T-helper 17 cell (primary cell): ENCODE data around the gene SCGN. TPM values are rescaled to one million over a fixed set of nuclear protein-coding genes. Genes with fewer than 3 reads are reported as not detected.

ENCODE experiments used
- ATAC-seq: fragments of 150-1000 bp; cut with Tn5 transposase; 2 replicates; pipeline ENCODE4 v1.10.0; 2021; ENCODE audit warnings: mild to moderate bottlenecking, moderate library complexity
- DNase-seq, 3 donors: peaks; one replicate each; pipeline versions ENCODE4 v3.0.0 to v3.0.0-alpha.2; 2020 to 2021
- H3K9me3 ChIP-seq: one replicate; pipeline ENCODE4 v1.7.0; 2013; ENCODE audit warnings: low read length, mild to moderate bottlenecking; ENCODE audit not compliant: control insufficient read depth, poor library complexity, severe bottlenecking
- H3K27ac Mint-ChIP-seq: one replicate; pipeline ENCODE4 v1.8.0; 2022; ENCODE audit warnings: mild to moderate bottlenecking, moderate library complexity, mixed read lengths
- H3K27me3 Mint-ChIP-seq: one replicate; pipeline ENCODE4 v1.8.0; 2022; ENCODE audit warnings: mixed read lengths
- H3K36me3 Mint-ChIP-seq: one replicate; pipeline ENCODE4 v1.8.0; 2022; ENCODE audit warnings: low read depth, mixed read lengths
- H3K4me1 Mint-ChIP-seq: one replicate; pipeline ENCODE4 v1.8.0; 2022; ENCODE audit warnings: mild to moderate bottlenecking, mixed read lengths
- H3K4me3 Mint-ChIP-seq: one replicate; pipeline ENCODE4 v1.8.0; 2022; ENCODE audit warnings: mild to moderate bottlenecking, moderate library complexity, mixed read lengths
- total RNA-seq, 4 donors: library from RNA in 2 of 4; stranded (reverse) in 2 of 4; gene quantifications; one replicate each; pipeline ENCODE4 v1.2.3 and lab custom pipeline; 2022 to 2026

SCGN gene
- total RNA-seq, 2 donors from 2014 or later: not detected

DNA sequence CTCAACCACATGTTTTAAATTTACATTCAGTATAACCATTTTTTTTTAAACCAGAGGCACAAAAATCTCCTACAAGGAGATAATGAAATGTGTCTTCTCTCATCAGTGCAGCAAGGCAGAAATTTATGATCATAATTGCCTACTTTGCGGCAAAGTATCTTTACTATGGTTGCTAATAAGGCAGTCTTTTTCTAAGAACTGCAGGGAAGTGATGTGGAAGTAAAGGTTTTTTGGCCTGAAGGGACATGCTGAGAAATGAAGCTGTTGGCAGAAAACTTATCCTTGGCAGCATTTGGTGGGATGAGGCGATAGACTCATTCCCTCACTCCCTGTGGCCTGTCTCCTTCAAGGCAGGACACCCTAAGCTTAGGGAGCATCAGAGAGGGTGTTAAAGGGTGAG lies 48.7 kb downstream of the SCGN start:
- H3K4me3 Mint-ChIP-seq: no peak overlapping the region
- peaks cover 59% of the 10 kb centered on the region for H3K27me3 Mint-ChIP-seq
- H3K9me3 ChIP-seq: no peaks in the 10 kb centered on the region
- H3K36me3 Mint-ChIP-seq: peaks cover 2% of the 10 kb centered on the region
- no peaks in the 10 kb centered on the region for H3K4me1 Mint-ChIP-seq
- no peak for ATAC-seq
- DNase-seq: no peak
- H3K27ac Mint-ChIP-seq: no peak overlapping the region

GRCh38 chr6:25701807-25702206 lies 49.8 kb downstream of the SCGN start:
- Mint-ChIP-seq H3K27ac (no peak overlapping the region), H3K27me3 (peaks cover 61% of the 10 kb centered on the region), H3K36me3 (peaks cover 3% of the 10 kb centered on the region), H3K4me1 (peaks cover 1% of the 10 kb centered on the region), H3K4me3 (no peak overlapping the region)
- no peaks in the 10 kb centered on the region for H3K9me3 ChIP-seq
- no peak for ATAC-seq
- DNase-seq: no peak

GRCh38 chr6:25703005-25703404 lies 51.0 kb downstream of the SCGN start:
- DNase-seq (no peak), ATAC-seq (no peak)
- Mint-ChIP-seq H3K27me3 (peaks cover 57% of the 10 kb centered on the region), H3K27ac (no peak overlapping the region), H3K4me3 (no peak overlapping the region), H3K4me1 (peaks cover 5% of the 10 kb centered on the region), H3K36me3 (peaks cover 6% of the 10 kb centered on the region)
- H3K9me3 ChIP-seq: no peaks in the 10 kb centered on the region

- H3K4me1 Mint-ChIP-seq: peaks cover 5% of the 10 kb centered on the region
- no peaks in the 10 kb centered on the region for H3K9me3 ChIP-seq
- H3K27me3 Mint-ChIP-seq: peaks cover 49% of the 10 kb centered on the region
- H3K36me3 Mint-ChIP-seq: peaks cover 5% of the 10 kb centered on the region
- H3K27ac Mint-ChIP-seq: no peak overlapping the region
- H3K4me3 Mint-ChIP-seq: no peak overlapping the region
- no peak for DNase-seq
- no peak for ATAC-seq
These were observed 52.0 kb downstream of the SCGN start for GRCh38 chr6:25704001-25704400.

DNA sequence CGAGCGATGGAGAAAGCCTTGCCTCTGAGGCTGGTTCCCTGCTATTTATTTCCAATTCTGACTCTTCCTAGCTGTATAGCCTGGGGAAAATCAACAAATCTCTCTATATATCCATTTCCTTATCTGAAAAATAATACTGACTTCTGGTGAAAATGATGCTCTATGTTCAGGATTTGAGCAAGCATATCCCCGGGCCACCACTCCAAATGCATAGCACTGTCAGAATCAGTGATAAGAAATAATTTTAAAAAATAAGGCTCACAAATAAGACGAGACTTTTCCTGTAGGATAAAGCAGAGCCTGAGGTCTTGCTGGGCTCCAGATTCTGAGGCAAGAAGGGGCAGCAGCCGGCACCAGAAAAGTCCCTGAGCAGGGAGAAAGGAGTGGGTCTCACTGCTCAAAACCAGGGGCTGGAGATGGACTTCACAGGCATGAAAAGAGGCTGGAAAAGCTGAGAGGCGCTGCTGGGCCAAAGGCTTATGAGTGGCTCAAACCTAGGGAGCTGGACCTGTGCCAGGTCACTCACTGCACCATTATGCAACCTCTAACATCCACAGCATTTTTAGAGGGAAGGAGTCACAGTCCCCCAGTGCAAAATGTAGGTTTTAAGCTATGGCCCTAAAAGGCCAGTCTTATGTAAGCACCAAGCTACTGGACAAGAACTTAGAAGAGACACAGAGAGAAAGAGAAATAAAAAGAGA lies 54.4 kb downstream of the SCGN start:
- H3K27ac Mint-ChIP-seq: no peak overlapping the region
- peaks cover 5% of the 10 kb centered on the region for H3K36me3 Mint-ChIP-seq
- no peaks in the 10 kb centered on the region for H3K9me3 ChIP-seq
- ATAC-seq (no peak), DNase-seq (no peak)
- H3K4me1 Mint-ChIP-seq: peaks cover 5% of the 10 kb centered on the region
- no peak overlapping the region for H3K4me3 Mint-ChIP-seq
- peaks cover 39% of the 10 kb centered on the region for H3K27me3 Mint-ChIP-seq

DNA sequence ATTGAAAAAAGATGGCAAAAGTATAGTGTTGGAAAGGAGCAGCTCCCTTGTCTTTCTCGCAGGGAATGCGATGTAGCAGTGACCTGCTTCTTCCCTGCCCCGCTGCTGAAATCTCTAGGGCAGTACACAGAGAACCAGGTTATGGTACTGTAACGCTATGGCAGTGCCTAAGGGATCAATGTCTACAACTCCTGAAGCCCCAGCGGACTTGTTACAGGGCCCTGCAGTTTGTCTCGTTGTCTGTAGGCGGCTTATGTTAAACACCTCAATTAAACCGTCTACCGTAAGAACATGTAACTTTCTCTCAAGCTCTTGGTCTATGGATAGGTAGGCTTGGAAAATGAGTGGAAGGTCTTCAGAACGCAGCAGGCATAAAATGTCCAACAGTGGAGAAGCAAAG lies 57.7 kb downstream of the SCGN start:
- no peaks in the 10 kb centered on the region for H3K9me3 ChIP-seq
- H3K27me3 Mint-ChIP-seq: peaks cover 20% of the 10 kb centered on the region
- peaks cover 6% of the 10 kb centered on the region for H3K4me1 Mint-ChIP-seq
- H3K36me3 Mint-ChIP-seq: peaks cover 5% of the 10 kb centered on the region
- no peak overlapping the region for H3K27ac Mint-ChIP-seq
- DNase-seq: no peak
- H3K4me3 Mint-ChIP-seq: no peak overlapping the region
- no peak for ATAC-seq

DNA sequence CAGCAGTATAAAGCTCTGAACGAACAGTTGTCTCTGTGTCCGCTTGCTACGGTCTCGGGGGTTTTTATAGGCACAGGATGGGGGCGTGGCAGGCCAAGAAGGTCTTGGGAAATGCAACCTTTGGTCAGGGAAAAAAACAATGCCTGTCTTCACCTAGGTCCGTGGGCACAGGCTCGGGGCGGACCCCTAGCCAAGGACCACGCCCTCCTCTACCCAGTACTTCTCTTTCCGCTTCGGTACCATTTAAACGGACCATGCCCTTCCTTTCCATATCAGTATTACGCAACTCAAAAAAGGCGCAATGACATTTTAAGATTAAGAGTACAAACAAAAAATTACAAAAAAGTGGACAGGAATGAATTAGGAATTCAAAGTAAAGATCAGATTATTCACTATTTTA lies 58.3 kb downstream of the SCGN start:
- H3K27me3 Mint-ChIP-seq: peaks cover 20% of the 10 kb centered on the region
- DNase-seq: no peak
- H3K27ac Mint-ChIP-seq: no peak overlapping the region
- H3K36me3 Mint-ChIP-seq: peaks cover 5% of the 10 kb centered on the region
- peaks cover 8% of the 10 kb centered on the region for H3K4me1 Mint-ChIP-seq
- ATAC-seq: no peak
- no peak overlapping the region for H3K4me3 Mint-ChIP-seq
- H3K9me3 ChIP-seq: no peaks in the 10 kb centered on the region

- no peak overlapping the region for H3K4me3 Mint-ChIP-seq
- ATAC-seq: no peak
- no peak for DNase-seq
These were observed 61.8 kb downstream of the SCGN start for GRCh38 chr6:25713824-25714223.

DNA sequence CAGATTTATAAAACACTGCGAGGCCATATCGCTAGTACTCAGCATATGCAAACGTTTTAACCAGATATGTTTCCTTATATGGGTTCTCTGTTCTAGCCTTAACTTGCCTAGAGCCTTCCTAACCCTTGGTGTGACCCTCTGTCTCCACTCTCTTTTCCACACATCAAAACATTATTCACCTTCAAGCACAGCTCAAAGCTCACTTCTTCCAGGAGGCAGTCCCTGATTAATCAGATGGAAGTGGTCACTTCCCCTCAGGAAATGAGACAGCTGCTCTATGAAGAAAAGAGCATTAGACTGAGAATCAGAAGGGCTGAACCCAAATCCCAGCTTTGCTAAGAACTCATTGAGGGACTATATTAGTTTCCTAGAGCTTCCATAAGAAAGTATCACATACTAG lies 62.8 kb downstream of the SCGN start:
- H3K9me3 ChIP-seq: no peaks in the 10 kb centered on the region
- Mint-ChIP-seq H3K27me3 (peaks cover 6% of the 10 kb centered on the region), H3K4me1 (peaks cover 7% of the 10 kb centered on the region), H3K36me3 (no peaks in the 10 kb centered on the region), H3K27ac (no peak overlapping the region), H3K4me3 (no peak overlapping the region)
- no peak for ATAC-seq
- no peak for DNase-seq

More at GRCh38 chr6:25713824-25714223, 61.8 kb downstream of the SCGN start:
- Mint-ChIP-seq H3K4me1 (peaks cover 7% of the 10 kb centered on the region), H3K27me3 (peaks cover 6% of the 10 kb centered on the region), H3K27ac (no peak overlapping the region), H3K36me3 (no peaks in the 10 kb centered on the region)
- H3K9me3 ChIP-seq: no peaks in the 10 kb centered on the region

DNA sequence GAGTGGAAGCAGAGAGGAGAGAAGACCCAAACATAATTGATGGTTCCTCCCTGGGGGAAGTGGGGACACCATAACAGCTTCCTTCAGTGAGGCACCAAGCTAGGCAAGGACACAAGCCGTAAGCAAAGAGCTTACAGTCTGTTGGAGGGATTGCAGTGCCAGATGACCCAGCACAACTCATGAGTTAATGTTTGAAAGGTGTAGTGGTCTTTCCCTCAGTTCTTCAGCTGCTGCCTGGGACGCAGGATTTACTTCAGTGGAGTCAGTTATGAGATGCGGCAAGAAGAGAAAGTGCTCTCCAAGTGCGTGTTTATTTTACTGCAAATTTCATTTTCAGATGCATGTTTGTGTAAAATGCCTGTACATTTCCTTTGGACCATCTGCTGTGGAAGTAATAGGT lies 63.8 kb downstream of the SCGN start:
- H3K9me3 ChIP-seq: no peaks in the 10 kb centered on the region
- H3K27me3 Mint-ChIP-seq: peaks cover 6% of the 10 kb centered on the region
- no peaks in the 10 kb centered on the region for H3K36me3 Mint-ChIP-seq
- DNase-seq: no peak
- no peak overlapping the region for H3K4me3 Mint-ChIP-seq
- ATAC-seq: no peak
- H3K27ac Mint-ChIP-seq: no peak overlapping the region
- H3K4me1 Mint-ChIP-seq: peaks cover 11% of the 10 kb centered on the region

DNA sequence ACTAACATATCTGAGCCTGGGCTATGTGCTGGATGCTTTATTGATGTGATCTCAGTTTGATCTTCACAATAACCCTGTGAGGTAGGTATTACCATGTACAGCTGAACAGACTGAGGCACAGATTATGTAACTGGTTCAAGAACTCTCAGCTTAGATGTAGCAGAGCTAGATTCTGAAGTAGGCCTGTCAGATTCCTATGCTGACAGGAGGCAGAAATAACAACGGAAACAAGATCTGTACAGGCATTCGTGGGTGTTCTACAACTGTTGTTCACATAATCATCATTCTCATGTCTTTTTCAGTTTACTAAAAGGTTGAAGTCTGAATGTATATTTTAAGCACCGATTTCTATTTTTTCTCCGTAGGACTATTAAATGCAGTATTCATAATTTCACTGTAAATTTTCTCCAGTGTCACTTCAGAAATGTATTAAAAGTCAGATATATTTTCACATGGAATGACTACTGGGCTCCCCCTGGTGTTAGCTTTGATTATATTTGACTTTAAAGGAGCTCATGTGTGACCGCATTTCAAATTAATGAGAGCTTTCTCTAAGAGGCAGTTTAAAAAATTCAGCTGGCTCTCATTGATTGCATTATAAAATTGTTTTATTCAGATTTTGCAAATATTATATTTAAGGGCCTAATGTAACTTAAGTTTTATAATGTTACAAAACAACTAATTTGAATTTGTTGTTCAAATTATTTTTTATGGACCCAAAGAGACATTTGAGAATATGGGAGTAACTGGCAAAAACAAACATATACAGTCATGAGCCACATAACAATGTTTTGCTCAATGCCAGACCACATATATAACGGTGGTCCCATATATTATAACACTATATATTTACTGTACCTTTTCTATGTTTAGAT lies 66.1 kb downstream of the SCGN start:
- peaks cover 14% of the 10 kb centered on the region for H3K27me3 Mint-ChIP-seq
- DNase-seq (no peak), ATAC-seq (no peak)
- no peak overlapping the region for H3K4me3 Mint-ChIP-seq
- H3K27ac Mint-ChIP-seq: no peak overlapping the region
- no peaks in the 10 kb centered on the region for H3K9me3 ChIP-seq
- H3K4me1 Mint-ChIP-seq: peaks cover 16% of the 10 kb centered on the region
- peaks cover 2% of the 10 kb centered on the region for H3K36me3 Mint-ChIP-seq

- peaks cover 8% of the 10 kb centered on the region for H3K36me3 Mint-ChIP-seq
- peaks cover 47% of the 10 kb centered on the region for H3K27me3 Mint-ChIP-seq
- ATAC-seq (no peak), DNase-seq (no peak)
- H3K27ac Mint-ChIP-seq: no peak overlapping the region
- no peaks in the 10 kb centered on the region for H3K9me3 ChIP-seq
- no peak overlapping the region for H3K4me3 Mint-ChIP-seq
- peaks cover 5% of the 10 kb centered on the region for H3K4me1 Mint-ChIP-seq
These were observed 74.3 kb downstream of the SCGN start for GRCh38 chr6:25726122-25726911.

- peaks cover 51% of the 10 kb centered on the region for H3K27me3 Mint-ChIP-seq
- ATAC-seq (no peak), DNase-seq (no peak)
- H3K36me3 Mint-ChIP-seq: peaks cover 8% of the 10 kb centered on the region
- no peak overlapping the region for H3K4me3 Mint-ChIP-seq
- no peak overlapping the region for H3K27ac Mint-ChIP-seq
- H3K4me1 Mint-ChIP-seq: peaks cover 5% of the 10 kb centered on the region
- H3K9me3 ChIP-seq: no peaks in the 10 kb centered on the region
These were observed 75.0 kb downstream of the SCGN start for GRCh38 chr6:25727028-25727427.
